RWPE2 (cell line): Measurements from ENCODE around the gene SSBP3.
A peak's percentile ranks its signal among the peaks of the same experiment; 100 is the strongest.

Source experiments
- ATAC-seq: fragments of 200-7000 bp; cut with Tn5 transposase; 3 replicates; pipeline ENCODE4 v1.9.1; 2021; ENCODE audit warnings: low read depth
- DNase-seq: peaks from one replicate; pipeline ENCODE4 v3.0.0-alpha.2; 2020; ENCODE audit warnings: low spot score
- H3K27ac ChIP-seq: fragments of 450-650 bp; 2 replicates; pipeline ENCODE4 v1.5.1; 2017; ENCODE audit warnings: mild to moderate bottlenecking; ENCODE audit not compliant: poor library complexity, severe bottlenecking
- H3K27me3 ChIP-seq: fragments of 250-450 bp; sonication (Bioruptor Pico); 2 replicates; pipeline ENCODE4 v1.5.1; 2021; ENCODE audit warnings: mild to moderate bottlenecking, moderate library complexity; ENCODE audit not compliant: insufficient read depth, poor library complexity, severe bottlenecking
- H3K36me3 ChIP-seq: fragments of 250-450 bp; sonication (Bioruptor Pico); 2 replicates; pipeline ENCODE4 v1.5.1; 2020; ENCODE audit warnings: low read depth, mild to moderate bottlenecking, moderate library complexity
- H3K4me1 ChIP-seq: fragments of 250-450 bp; sonication (Bioruptor Pico); 2 replicates; pipeline ENCODE4 v1.5.1; 2021; ENCODE audit warnings: mild to moderate bottlenecking, moderate library complexity; ENCODE audit not compliant: insufficient read depth, poor library complexity, severe bottlenecking
- H3K4me3 ChIP-seq: fragments of 250-450 bp; sonication (Bioruptor Pico); 2 replicates; pipeline ENCODE4 v1.5.1; 2021; ENCODE audit warnings: mild to moderate bottlenecking, moderate library complexity; ENCODE audit not compliant: severe bottlenecking
- H3K9me3 ChIP-seq: fragments of 250-450 bp; sonication (Bioruptor Pico); 2 replicates; pipeline ENCODE4 v1.5.1; 2021; ENCODE audit warnings: mild to moderate bottlenecking, moderate library complexity; ENCODE audit not compliant: severe bottlenecking
- TF ChIP-seq, protein P1 (sequence below): fragments of 450-650 bp; IDR thresholded peaks from one replicate; pipeline ENCODE4 v1.5.1; 2017; ENCODE audit warnings: mild to moderate bottlenecking, moderate library complexity; ENCODE audit not compliant: poor library complexity, severe bottlenecking

Gene SSBP3

DNA sequence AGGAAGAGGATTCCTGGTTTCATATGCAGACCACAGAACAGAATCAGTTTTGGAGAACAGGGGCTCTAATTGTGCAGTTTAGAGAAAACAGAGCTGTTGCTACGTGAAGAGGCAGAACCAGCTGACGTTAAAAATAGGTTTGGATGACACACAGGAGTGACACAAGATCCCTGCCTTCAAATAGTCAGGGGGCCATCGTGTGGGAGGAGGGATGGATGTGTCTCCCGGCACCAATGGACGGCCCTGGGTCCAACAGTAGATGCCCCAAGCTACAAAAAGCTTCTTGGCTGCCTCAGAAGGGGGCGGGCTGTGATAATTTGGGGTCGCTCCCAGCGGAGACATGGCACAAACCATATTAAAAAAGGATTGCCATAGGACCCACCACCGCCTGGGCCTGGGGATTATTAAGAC is 118.4 kb downstream of the SSBP3 start:
- ATAC-seq: no peak
- Histone ChIP-seq H3K36me3 (no peaks in the 10 kb centered on the region), H3K9me3 (no peaks in the 10 kb centered on the region), H3K4me3 (no peak overlapping the region), H3K27me3 (no peaks in the 10 kb centered on the region), H3K27ac (no peak overlapping the region), H3K4me1 (peaks cover 10% of the 10 kb centered on the region)
- TF ChIP-seq, protein P1, sequence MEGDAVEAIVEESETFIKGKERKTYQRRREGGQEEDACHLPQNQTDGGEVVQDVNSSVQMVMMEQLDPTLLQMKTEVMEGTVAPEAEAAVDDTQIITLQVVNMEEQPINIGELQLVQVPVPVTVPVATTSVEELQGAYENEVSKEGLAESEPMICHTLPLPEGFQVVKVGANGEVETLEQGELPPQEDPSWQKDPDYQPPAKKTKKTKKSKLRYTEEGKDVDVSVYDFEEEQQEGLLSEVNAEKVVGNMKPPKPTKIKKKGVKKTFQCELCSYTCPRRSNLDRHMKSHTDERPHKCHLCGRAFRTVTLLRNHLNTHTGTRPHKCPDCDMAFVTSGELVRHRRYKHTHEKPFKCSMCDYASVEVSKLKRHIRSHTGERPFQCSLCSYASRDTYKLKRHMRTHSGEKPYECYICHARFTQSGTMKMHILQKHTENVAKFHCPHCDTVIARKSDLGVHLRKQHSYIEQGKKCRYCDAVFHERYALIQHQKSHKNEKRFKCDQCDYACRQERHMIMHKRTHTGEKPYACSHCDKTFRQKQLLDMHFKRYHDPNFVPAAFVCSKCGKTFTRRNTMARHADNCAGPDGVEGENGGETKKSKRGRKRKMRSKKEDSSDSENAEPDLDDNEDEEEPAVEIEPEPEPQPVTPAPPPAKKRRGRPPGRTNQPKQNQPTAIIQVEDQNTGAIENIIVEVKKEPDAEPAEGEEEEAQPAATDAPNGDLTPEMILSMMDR: no peak
- DNase-seq: no peak

DNA sequence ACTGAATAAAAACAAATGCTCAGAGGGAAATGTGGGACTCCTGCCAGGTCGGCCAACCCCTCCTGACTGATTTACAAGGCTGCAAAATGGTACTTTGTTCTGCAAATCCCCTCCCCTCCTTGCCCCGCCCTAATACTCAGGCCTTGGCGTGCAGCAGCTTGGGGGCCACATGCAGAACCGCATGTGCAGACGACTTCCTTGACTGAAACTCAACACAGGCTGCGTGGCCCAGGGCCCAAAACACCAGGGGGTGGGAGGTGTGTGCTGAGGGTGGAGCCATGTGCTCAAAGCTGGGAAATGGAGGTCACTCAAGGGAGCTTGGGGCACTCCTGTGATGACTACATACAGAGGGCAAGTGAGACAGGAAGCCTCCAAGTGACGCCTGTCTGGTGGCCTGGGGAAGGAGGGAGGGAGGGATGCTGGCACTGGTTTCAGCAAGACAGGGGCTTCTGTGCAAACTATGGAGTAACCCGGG is 119.0 kb downstream of the SSBP3 start:
- Histone ChIP-seq H3K27me3 (no peaks in the 10 kb centered on the region), H3K27ac (no peak overlapping the region), H3K4me1 (peaks cover 10% of the 10 kb centered on the region), H3K4me3 (no peak overlapping the region), H3K9me3 (no peaks in the 10 kb centered on the region), H3K36me3 (no peaks in the 10 kb centered on the region)
- TF ChIP-seq, protein P1: no peak
- ATAC-seq (peak; percentile 67; the same call in 2 of the 3 replicates), DNase-seq (no peak)

DNA sequence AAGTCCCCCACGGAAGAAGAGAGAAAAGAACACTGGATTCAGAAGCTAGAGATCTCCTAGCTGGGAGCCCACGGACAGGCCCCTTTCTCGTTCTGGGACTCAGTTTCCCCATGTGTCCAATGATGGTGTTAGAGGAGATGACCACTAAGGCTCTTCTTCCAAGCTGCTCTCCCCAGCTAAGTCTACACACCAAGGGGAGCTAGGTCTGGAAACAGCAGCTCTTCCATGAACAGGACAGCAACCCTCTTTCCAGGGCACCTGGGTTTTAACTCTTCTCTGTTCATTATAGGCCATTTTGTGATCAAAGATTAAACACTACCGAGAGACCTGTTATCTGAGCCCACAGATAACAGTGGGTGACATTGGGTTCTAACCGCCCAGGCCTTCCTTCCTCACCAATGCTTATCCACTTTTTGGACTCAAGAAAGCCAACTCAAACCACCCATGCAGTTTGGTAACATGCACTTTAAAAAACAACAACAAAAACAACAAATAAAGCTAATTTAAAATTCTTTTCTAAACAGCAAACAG is 120.3 kb downstream of the SSBP3 start:
- no peak overlapping the region for H3K4me3 ChIP-seq
- ATAC-seq (no peak), DNase-seq (no peak)

DNA sequence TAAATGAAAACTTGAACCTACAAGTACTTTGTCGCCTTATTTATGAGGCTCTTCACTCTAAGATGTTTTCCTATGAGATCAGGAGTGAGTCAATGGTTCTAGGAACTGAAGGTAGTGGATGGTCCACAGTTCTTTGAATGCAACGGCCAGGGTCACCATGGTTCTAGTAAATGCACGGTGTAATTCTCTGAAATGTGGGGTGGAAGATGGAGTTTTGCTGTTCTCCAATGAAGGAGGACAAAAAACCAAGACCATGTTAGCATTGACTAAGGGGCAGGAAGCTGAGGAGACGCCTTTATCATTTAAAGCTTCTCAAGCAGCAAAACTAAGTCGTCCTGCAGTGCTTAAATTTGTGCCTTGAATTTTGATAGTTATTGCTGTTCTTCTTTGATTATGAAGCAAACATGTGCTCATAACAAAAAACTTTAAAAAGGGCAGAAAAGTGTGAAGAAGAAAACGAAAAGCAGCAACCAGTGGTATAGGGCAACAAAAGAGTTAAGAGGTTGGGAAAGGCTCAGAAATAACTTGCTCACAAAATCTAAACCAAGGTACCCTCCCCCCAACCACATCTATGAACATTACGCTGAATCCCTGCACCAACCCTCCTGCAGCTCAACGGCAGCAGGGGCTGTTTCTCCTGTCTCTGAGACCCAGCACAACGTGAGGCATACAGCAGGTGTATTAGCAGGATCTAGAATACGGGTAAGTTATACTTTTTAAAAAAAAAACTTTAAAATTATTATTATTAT is 121.2 kb downstream of the SSBP3 start:
- no peaks in the 10 kb centered on the region for H3K9me3 ChIP-seq
- peaks cover 10% of the 10 kb centered on the region for H3K4me1 ChIP-seq
- TF ChIP-seq, protein P1: no peak
- H3K27me3 ChIP-seq: no peaks in the 10 kb centered on the region
- no peak overlapping the region for H3K4me3 ChIP-seq
- H3K27ac ChIP-seq: no peak overlapping the region
- no peaks in the 10 kb centered on the region for H3K36me3 ChIP-seq
- no peak for DNase-seq
- no peak for ATAC-seq

More for the DNA sequence above, 120.3 kb downstream of the SSBP3 start:
- Histone ChIP-seq H3K27me3 (no peaks in the 10 kb centered on the region), H3K36me3 (no peaks in the 10 kb centered on the region), H3K27ac (no peak overlapping the region), H3K9me3 (no peaks in the 10 kb centered on the region), H3K4me1 (peaks cover 10% of the 10 kb centered on the region)
- TF ChIP-seq, protein P1: no peak
